IPS-18c (cell line): Measurements from ENCODE around the gene ARHGAP44.

Experiments
- H3K4me3 ChIP-seq: 2 replicates; pipeline ENCODE4 v1.7.0; 2013; ENCODE audit warnings: low read depth, mild to moderate bottlenecking, low read length, moderate library complexity; ENCODE audit not compliant: insufficient read depth
- H3K9me3 ChIP-seq: one replicate; pipeline ENCODE4 v1.6.1; 2013; ENCODE audit warnings: mild to moderate bottlenecking, low read length, moderate library complexity; ENCODE audit not compliant: control insufficient read depth, insufficient read depth

Gene ARHGAP44

DNA sequence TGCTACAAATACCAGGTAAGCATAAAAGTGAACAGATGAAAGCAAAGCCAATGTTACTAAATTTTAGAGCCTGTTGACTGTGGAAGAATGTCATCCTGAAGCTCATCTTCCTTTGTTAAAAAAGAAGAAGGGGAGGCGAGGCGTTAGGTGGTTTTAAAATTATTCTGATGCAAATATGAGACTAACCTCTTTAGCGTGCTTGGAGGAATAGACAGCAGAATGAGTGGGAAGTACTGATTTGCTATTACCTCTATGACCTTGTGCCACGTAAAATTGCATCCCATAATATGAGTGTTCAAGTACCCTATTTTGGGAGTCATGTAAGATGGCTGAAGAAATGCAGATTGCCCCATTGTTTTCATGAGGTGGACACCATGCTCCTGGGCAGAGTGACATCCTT is 132.8 kb downstream of the ARHGAP44 start:
- Histone ChIP-seq H3K4me3 (no peak overlapping the region), H3K9me3 (no peaks in the 10 kb centered on the region)

DNA sequence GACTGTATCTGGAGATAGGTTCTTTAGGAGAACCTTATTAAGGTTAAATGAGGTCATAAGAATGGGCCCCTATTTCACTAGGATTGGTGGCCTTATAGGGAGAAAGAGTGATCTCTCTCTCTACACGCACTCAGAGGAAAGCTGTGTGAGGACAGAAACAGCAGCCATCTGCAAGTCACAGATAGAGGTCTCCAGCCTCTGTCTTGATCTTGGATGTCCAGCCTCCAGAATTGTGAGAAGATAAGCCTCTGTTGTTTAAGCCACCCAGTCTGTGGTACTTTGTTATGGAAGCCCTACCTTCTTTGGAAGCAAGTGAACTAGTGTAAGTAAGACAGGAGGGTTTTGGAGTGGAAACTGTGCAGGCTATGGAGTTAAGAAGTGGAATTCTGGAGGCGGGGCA is 135.3 kb downstream of the ARHGAP44 start:
- Histone ChIP-seq H3K9me3 (no peaks in the 10 kb centered on the region), H3K4me3 (no peak overlapping the region)

DNA sequence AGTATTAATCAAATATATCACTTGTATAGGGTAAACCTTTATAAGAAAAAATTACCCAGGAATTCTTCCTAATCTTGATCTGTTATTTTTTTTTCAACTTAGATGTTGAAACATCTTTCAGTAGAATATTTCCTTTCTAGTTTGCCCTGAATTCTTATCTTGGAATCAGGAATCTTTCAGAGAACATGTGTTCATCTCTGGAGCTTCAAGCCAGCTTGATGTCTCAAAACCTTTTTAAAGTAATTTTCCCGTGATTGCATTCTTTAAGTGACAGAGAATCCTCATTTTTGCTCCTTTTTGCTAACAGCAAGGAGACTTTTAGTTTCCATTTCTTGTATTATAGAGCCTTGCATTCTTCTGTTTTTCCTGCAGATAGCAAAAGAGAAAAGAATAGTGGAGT is 137.7 kb downstream of the ARHGAP44 start:
- no peaks in the 10 kb centered on the region for H3K9me3 ChIP-seq
- no peak overlapping the region for H3K4me3 ChIP-seq

DNA sequence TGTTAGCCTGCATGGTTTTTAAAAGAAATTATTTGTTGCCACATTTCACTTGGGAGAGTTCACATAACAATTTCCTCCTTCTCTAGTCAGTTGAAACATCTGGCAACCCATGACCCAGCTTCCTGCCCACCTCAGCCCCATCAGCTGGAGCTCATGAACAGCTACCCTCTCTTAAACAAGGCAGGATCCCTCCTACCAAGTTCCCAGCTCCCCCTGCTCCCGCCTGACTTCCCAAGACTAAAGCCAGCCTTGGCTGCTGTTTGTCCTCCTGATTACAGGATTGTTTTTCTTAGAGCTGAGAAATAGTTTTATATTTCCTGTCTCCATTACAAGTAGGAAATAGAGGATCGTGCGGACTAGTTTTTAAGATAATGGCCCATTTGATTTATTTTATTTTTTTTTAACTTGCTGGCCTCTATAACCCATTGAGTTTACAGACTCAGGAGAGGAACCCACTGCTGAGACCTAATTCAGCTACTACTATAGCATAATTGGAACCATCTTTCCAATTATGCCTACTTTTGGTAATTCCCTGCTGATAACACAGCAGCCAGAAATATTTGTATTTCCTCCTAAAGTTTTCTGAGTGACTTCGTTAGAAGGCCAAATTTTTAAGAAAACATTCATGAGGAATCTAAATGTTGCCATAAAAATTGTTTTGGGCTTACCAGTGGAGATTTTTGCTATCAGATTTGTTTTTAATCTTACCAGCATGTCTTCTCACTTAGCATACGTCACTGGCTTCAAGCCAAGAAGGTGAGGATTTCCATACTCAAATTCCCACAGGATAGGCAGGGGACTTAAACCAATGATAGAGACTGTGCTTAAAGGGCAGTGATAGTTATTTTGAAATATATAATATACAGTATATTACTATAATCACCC is 138.5 kb downstream of the ARHGAP44 start:
- H3K4me3 ChIP-seq, result no peak overlapping the region
- no peaks in the 10 kb centered on the region for H3K9me3 ChIP-seq

DNA sequence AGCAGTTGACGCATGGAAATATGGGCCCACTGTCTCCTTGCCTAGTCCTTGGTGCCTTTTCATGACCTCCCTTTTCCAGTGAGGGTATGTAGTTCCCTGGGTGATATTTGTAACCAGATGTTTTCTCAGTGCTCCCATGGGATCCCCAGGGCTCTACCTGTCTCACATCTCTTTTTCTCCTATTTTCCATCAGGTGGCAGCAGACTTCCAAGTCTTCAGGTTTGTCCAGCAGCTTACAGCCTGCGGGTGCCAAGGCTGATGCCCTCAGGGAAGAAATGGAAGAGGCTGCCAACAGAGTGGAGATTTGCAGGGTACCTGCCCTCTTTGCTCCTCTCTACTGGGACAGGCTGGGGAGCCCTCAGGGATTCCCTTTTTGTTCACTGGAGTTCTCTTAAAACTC is 139.4 kb downstream of the ARHGAP44 start:
- Histone ChIP-seq H3K4me3 (no peak overlapping the region), H3K9me3 (no peaks in the 10 kb centered on the region)

DNA sequence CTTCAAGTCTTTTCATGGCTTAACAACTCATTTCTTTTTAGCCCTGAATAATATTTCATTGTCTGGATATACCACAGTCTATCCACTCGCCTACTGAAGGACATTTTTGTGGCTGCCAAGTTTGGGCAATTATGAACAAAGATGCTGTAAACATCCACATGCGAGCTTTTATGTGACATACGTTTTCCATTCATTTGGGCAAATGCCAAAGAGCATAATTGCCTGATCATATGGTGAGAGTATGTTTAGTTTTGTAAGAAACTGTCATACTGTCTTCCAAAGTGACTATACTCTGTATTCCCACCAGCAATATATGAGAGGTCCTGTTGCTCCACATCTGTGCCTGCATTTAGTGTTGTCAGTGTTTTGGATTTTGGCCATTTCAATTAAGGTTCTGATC is 147.2 kb downstream of the ARHGAP44 start:
- H3K4me3 ChIP-seq, result no peak overlapping the region
- H3K9me3 ChIP-seq, result peaks cover 4% of the 10 kb centered on the region

DNA sequence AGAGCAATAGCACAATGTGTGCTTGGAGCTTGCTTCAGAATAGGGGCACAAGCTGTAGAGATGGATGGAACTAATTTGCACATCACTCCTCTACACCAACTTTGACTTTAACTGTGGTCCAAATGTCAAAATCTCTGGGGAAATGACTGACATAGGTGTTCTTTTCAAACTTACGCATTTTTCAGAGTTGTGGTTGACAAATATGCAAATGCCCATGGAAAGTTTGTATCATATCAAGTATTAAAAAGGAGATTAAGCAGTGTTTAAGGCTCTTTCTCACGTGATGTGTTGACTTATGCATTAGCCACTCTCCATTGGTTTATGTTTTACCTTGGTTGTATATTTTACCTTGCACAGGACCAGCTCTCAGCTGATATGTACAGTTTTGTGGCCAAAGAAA is 151.4 kb downstream of the ARHGAP44 start:
- H3K9me3 ChIP-seq, result peaks cover 4% of the 10 kb centered on the region
- H3K4me3 ChIP-seq, result no peak overlapping the region

DNA sequence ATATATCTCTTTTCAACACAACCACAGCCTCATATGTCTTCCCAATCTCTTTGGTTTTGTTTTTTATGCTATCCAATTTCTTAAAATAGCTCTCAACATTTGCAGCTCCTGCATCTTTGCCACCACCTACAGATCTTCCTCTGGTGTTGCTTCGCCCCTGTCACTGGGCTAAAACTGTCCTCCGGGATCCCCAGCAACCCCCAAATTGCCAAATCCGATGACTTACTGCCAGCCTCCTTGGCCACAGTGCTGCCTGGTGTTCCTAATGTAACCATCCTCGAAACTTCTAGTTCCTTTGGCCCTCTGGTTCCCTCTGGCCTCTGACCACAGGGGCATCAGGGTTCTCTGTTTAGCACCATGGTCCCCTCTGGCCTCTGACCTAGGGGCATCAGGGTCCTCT is 157.7 kb downstream of the ARHGAP44 start:
- Histone ChIP-seq H3K4me3 (no peak overlapping the region), H3K9me3 (no peaks in the 10 kb centered on the region)

DNA sequence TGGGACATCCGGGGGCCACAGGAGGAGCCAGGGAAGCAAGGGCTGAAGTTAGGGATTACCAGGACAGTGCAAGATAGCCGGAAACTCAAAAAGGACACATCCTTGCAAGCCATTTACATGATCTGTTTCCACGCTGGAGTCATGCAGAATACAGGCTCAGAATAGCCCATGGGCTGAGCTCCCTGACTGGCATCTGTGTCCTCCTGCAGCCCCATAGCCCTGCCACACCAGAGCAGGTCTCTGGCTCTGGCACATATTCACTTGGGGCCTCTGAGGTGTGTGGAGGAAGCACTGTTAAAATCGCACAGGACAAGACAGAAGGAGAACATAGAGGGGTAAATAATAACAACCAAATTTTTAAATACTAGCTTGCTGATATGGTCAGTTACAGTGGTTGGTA is 162.7 kb downstream of the ARHGAP44 start:
- Histone ChIP-seq H3K4me3 (no peak overlapping the region; the same call in 1 of the 2 replicates), H3K9me3 (peaks cover 2% of the 10 kb centered on the region)

DNA sequence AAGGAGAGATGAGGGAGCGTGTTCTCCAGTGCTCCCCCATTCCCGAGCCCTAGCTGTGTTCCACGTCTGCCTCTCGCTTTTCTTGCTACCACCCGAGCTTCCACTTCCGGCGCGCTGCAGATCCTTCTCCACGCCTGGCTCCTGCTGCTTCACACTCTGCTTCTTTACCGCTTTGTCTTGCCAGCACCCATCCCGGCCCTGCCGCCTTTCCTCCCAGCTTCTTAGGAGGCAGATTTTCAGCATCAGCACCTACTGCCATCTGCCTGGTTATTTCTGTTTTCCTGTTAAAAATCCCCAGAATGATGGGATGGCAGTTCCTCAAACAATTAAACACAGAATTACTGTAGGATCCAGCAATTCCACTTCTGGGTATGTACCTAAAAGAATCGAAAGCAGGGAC is 163.9 kb downstream of the ARHGAP44 start:
- H3K4me3 ChIP-seq, result no peak overlapping the region

DNA sequence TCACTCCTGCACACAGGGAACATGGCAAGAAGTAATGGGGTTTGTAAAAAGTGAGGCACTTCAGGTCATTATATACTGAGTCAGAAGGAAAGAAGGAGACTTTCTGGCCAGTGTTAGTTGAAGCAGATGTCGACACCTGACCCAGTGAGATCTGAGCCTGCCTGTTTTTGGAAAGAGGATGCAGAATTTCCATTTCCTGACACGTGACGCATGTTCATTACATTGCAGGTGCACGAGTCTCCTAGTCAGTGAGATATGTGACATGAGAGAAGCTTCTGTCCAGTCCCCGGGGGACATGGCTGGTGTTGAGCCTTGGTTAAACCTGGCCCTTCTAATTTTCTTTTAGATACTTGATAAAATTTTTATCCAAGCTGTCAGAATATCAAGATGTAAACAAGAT is 166.2 kb downstream of the ARHGAP44 start:
- Histone ChIP-seq H3K4me3 (no peak overlapping the region), H3K9me3 (peaks cover 2% of the 10 kb centered on the region)

More for the DNA sequence above, 163.9 kb downstream of the ARHGAP44 start:
- peaks cover 2% of the 10 kb centered on the region for H3K9me3 ChIP-seq

DNA sequence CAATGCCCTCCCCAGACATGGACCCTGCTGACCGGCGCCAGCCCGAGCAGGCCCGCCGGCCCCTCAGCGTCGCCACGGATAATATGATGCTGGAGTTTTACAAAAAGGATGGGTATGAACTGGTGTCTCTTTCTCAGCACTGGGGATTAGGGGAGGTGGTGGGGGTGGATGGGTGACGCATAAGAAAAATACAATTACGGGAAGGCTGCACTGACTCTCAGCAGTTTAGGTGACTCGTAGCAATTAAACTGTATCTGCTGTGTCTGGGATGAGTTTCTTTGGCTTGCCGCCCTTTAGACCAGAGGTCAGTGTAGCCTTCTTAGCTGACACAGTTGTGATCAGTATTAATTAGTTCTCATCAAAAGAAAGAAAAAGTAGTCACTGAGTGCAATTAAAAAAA is 169.5 kb downstream of the ARHGAP44 start:
- Histone ChIP-seq H3K9me3 (peaks cover 2% of the 10 kb centered on the region), H3K4me3 (no peak overlapping the region)

DNA sequence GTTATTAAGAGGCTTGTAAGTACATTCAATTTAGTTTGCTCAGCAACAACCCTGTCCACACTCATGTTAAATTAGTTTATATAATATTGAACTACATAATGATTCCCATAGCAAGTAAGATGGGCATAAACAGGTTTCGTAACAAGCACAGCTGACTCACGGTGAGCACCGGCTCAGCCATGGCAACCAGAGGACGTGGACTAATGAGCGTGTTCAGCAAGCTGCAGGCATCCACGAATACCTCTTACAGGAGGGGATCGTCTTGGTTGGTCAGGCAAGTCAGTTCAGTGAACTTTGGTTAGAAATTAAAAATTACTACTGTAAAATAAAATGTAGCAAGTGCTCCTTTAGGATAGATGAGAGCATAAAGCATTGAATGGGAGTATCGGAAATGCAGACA is 170.1 kb downstream of the ARHGAP44 start:
- H3K9me3 ChIP-seq, result peaks cover 2% of the 10 kb centered on the region
- no peak overlapping the region for H3K4me3 ChIP-seq

DNA sequence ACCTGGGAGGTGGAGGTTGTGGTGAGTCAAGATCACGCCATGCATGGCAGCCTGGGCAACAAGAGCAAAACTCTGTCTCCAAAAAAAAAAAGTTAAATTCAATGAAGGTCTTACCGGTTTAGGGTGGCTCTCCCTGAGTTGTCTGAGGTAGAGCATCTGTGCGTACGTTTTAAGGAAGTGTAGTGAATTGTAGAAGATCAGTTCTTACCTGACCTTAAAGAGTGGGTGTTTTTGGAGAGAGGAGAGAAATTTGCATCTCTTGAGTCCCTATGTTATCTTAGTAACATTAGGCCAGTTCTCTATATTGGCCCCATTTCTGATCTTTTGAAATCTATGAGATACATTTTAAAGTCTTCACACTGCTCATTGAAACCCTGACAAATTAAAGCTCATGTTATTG is 172.4 kb downstream of the ARHGAP44 start:
- no peak overlapping the region for H3K4me3 ChIP-seq
- H3K9me3 ChIP-seq, result no peaks in the 10 kb centered on the region

DNA sequence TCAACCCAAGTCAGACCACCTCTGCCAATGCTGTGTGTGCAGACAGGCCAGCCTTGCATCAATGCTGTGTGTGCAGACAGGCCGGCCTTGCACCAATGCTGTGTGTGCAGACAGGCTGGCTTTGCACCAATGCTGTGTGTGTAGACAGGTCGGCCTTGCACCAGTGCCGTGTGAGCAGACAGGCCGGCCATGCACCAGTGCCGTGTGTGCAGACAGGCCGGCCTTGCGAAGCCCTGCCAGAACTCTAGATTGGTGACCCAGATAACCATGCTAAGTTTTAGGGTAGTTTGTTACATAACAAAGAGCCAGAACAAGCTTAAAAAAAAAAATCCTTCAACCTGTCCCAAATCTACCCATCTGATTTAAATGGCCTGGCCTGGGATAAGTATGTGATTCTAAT is 174.2 kb downstream of the ARHGAP44 start:
- Histone ChIP-seq H3K9me3 (peaks cover 2% of the 10 kb centered on the region), H3K4me3 (no peak overlapping the region)

DNA sequence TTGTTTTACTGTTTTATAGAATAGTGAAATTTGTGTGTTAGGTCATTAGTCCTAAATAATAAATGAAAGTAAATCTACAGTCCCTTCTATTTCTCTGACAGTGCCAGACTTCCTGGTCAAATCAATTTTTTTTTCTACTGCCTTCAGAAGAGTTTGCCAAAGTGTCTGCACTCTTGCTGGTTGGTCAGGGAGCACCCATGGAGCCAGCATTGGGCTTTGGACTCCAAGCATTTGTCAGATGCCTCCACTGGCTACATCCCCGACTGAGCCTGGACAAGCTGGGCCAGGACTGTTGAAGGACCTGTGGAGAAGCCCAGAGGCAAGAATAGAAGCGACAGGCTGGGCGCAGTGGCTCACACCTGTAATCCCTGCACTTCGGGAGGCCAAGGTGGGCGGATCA is 174.9 kb downstream of the ARHGAP44 start:
- peaks cover 3% of the 10 kb centered on the region for H3K9me3 ChIP-seq

DNA sequence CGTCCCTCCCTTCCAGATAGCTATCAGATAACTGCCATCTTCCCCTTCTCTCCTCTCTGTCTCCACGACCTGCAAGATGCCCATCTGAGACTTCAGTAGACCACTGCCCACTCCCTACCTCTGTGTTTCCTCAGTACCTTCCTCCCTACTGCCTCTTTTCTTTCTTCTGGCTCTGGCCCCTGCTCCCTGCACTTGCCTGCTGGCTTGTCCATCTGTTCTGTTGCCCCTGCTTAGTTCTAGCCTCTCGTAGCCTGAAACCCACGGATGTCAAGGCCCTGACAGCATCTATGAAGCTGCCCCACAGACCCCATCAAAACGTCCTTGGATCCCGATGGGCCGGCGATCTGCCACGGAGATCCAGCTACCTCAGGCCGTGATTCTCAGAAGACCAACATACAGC is 175.5 kb downstream of the ARHGAP44 start:
- H3K4me3 ChIP-seq, result no peak overlapping the region
- H3K9me3 ChIP-seq, result peaks cover 3% of the 10 kb centered on the region

More for the DNA sequence above, 174.9 kb downstream of the ARHGAP44 start:
- no peak overlapping the region for H3K4me3 ChIP-seq

DNA sequence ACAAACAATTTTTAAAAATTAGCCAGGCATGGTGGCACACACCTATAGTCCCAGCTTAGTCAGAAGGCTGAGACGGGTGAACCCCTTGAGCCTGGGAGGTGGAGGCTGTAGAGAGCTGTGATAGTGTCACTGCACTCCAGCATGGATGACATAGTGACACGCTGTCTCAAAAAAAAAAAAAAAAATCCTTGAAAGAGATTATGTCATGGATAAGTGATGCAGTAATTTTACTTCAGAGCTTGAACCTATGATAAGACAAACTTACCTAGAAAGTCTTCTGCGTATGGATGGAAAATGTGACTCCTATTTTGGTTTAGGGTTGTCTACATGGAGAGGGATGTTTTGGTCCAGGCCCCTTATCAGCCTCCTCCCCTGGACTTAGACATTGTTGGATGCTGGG is 176.7 kb downstream of the ARHGAP44 start:
- H3K4me3 ChIP-seq, result no peak overlapping the region
- H3K9me3 ChIP-seq, result peaks cover 3% of the 10 kb centered on the region

DNA sequence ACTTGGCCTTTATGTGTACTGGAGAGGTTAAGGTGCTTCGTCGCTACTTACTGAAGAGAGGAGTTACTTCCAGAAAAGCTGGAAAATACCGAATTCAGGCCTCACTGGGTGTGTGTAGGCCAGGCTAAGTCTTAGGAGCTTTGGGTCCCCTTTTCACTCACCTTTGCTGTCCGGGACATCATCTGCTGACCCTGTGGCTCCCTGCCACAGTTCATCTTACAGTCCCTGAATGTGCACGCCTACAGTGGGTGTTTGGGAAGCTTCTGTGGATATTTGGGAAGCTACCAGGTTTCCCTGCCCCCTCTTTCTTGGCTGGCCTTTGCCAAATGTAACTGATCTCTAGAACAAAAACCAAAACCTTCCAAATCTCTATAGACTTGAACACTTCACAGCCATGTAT is 177.1 kb downstream of the ARHGAP44 start:
- Histone ChIP-seq H3K4me3 (no peak overlapping the region), H3K9me3 (peaks cover 3% of the 10 kb centered on the region)
